ENCODE results near the gene PKLR.

DNA sequence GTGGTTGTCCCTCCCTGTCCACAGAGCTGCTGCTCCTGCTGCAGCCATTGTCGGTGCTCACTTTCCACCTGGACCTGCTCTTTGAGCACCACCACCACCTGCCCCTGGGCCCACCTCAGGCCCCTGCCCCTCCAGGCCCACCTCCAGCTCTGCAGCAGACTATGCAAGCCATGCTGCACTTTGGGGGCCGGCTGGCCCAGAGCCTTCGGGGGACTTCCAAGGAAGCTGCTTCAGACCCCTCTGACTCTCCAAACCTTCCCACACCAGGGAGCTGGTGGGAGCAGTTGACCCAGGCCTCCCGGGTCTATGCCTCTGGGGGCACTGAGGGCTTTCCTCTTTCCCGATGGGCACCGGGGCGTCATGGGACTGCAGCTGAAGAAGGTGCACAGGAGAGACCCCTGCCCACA lies 25.4 kb upstream of the PKLR start:
- TF ChIP-seq EZH2phosphoT487 (IDR thresholded peaks at IDR 0.05; ENCODE audit: low read length) (no peak), EZH2 (optimal IDR thresholded peaks at IDR 0.05; ENCODE audit: low read depth, low read length) (no peak)

All from MM.1S (cell line).